Measurements from ENCODE around the gene HTRA1. TPM values are rescaled to one million over a fixed set of nuclear protein-coding genes. Genes with fewer than 3 reads are reported as not detected.

The HTRA1 gene
- total RNA-seq, 1 donor from 2014 or later, result 17.0 TPM

GRCh38 chr10:122450353-122450990 is 10.9 kb upstream of the HTRA1 start:
- no peaks in the 10 kb centered on the region for H3K36me3 Mint-ChIP-seq
- no peak overlapping the region for H3K27ac Mint-ChIP-seq
- no peak overlapping the region for H3K27ac ChIP-seq
- H3K4me1 ChIP-seq, result no peaks in the 10 kb centered on the region
- peak overlapping the region; percentile 5 for H2AFZ ChIP-seq (replicated peaks)
- H3K4me3 ChIP-seq, result no peak overlapping the region
- peaks cover 7% of the 10 kb centered on the region for H3K4me1 Mint-ChIP-seq
- H3K4me3 Mint-ChIP-seq, result no peak overlapping the region
- H3F3A ChIP-seq (ENCODE audit: low read depth), result no peaks in the 10 kb centered on the region
- peaks cover 10% of the 10 kb centered on the region for H3K27me3 Mint-ChIP-seq (ENCODE audit: insufficient read depth, low read depth)
- peaks cover 9% of the 10 kb centered on the region for H3K9me3 Mint-ChIP-seq
- peaks cover 6% of the 10 kb centered on the region for H3K9me3 ChIP-seq (ENCODE audit: low read depth)
- TF ChIP-seq EZH2 (IDR thresholded peaks at IDR 0.05) (no peak), CTCF (IDR thresholded peaks at IDR 0.05) (no peak), EZH2phosphoT487 (IDR thresholded peaks at IDR 0.05) (no peak)
- H3K9ac ChIP-seq, result no peak overlapping the region
- H3K36me3 ChIP-seq, result no peaks in the 10 kb centered on the region
- no peaks in the 10 kb centered on the region for H3K79me2 ChIP-seq (ENCODE audit: low read depth)
- H4K20me1 ChIP-seq (ENCODE audit: low read depth), result no peaks in the 10 kb centered on the region
- H3K4me2 ChIP-seq, result no peak overlapping the region
- no peak for DNase-seq (ENCODE audit: low spot score)
- no peaks in the 10 kb centered on the region for H3K27me3 ChIP-seq

GRCh38 chr10:122454071-122454470 is 7.3 kb upstream of the HTRA1 start:
- no peak overlapping the region for H3K27ac ChIP-seq
- no peaks in the 10 kb centered on the region for H3K36me3 ChIP-seq
- TF ChIP-seq EZH2 (IDR thresholded peaks at IDR 0.05), result no peak
- TF ChIP-seq EZH2phosphoT487 (IDR thresholded peaks at IDR 0.05), result no peak
- TF ChIP-seq CTCF (IDR thresholded peaks at IDR 0.05), result no peak
- H3K4me2 ChIP-seq, result no peak overlapping the region
- H3K4me1 ChIP-seq, result no peaks in the 10 kb centered on the region
- DNase-seq (ENCODE audit: low spot score), result no peak
- no peak overlapping the region for H3K4me3 ChIP-seq
- peaks cover 13% of the 10 kb centered on the region for H3K27me3 ChIP-seq
- Mint-ChIP-seq H3K27ac (no peak overlapping the region), H3K4me3 (no peak overlapping the region), H3K4me1 (peaks cover 21% of the 10 kb centered on the region), H3K27me3 (ENCODE audit: insufficient read depth, low read depth) (peaks cover 21% of the 10 kb centered on the region), H3K36me3 (no peaks in the 10 kb centered on the region), H3K9me3 (no peaks in the 10 kb centered on the region)
- H3K9me3 ChIP-seq (ENCODE audit: low read depth), result no peaks in the 10 kb centered on the region
- no peaks in the 10 kb centered on the region for H4K20me1 ChIP-seq (ENCODE audit: low read depth)
- H3K9ac ChIP-seq, result no peak overlapping the region
- no peaks in the 10 kb centered on the region for H3F3A ChIP-seq (ENCODE audit: low read depth)
- no peaks in the 10 kb centered on the region for H3K79me2 ChIP-seq (ENCODE audit: low read depth)
- H2AFZ ChIP-seq (replicated peaks), result no peak overlapping the region

GRCh38 chr10:122454603-122455080 is 6.7 kb upstream of the HTRA1 start, which contains the start of gene ARMS2:
TSS of gene ARMS2 (plus strand) at chr10:122454653. CDS start at chr10:122454728, 75 bp downstream.
- Histone ChIP-seq H3K27me3 (peaks cover 19% of the 10 kb centered on the region), H3K4me1 (no peaks in the 10 kb centered on the region), H3K27ac (no peak within 1 kb of the TSS)

More at GRCh38 chr10:122454603-122455080, 6.7 kb upstream of the HTRA1 start, which contains the start of gene ARMS2:
- TF ChIP-seq EZH2 (IDR thresholded peaks at IDR 0.05), result no peak
- TF ChIP-seq EZH2phosphoT487 (IDR thresholded peaks at IDR 0.05), result no peak
- no peak for TF ChIP-seq CTCF (IDR thresholded peaks at IDR 0.05)
- H3K27me3 Mint-ChIP-seq (ENCODE audit: insufficient read depth, low read depth), result peaks cover 21% of the 10 kb centered on the region
- Histone ChIP-seq H3K4me3 (no peak within 1 kb of the TSS), H3K9me3 (ENCODE audit: low read depth) (no peaks in the 10 kb centered on the region), H3K79me2 (ENCODE audit: low read depth) (no peaks in the 10 kb centered on the region), H3F3A (ENCODE audit: low read depth) (peaks cover 2% of the 10 kb centered on the region), H4K20me1 (ENCODE audit: low read depth) (no peaks in the 10 kb centered on the region), H3K9ac (no peak within 1 kb of the TSS), H3K4me2 (no peak within 1 kb of the TSS), H3K36me3 (no peaks in the 10 kb centered on the region), H2AFZ (replicated peaks) (no peak within 1 kb of the TSS)
- no peaks in the 10 kb centered on the region for H3K9me3 Mint-ChIP-seq
- DNase-seq (ENCODE audit: low spot score), result no peak
- peaks cover 23% of the 10 kb centered on the region for H3K4me1 Mint-ChIP-seq
- no peak within 1 kb of the TSS for H3K4me3 Mint-ChIP-seq
- no peak within 1 kb of the TSS for H3K27ac Mint-ChIP-seq
- H3K36me3 Mint-ChIP-seq, result no peaks in the 10 kb centered on the region

Data from neural progenitor cell (in vitro differentiated cells).